ENCODE data around the gene SLX1A. TPM values are rescaled to one million over a fixed set of nuclear protein-coding genes. Genes with fewer than 3 reads are reported as not detected.
"Not testable (repeated sequence)": the region's sequence is repeated elsewhere in the genome, so short reads cannot be mapped to it uniquely, and the experiment has no call there.

SLX1A gene
- total and polyA plus RNA-seq, 2 of the 4 experiments (the other 2 are of a cell fraction): 8.4 to 35.1 TPM

GRCh38 chr16:30205541-30206236 lies 12.0 kb downstream of the SLX1A start:
- H3K18ac ChIP-seq (ENCODE audit: low read depth, low read length); CTCF ChIA-PET; H3K27me3 ChIP-seq (ENCODE audit: control insufficient read depth, insufficient read depth, low read length); H2BK20ac ChIP-seq (ENCODE audit: low read depth, low read length); H2BK120ac ChIP-seq (ENCODE audit: low read depth, low read length); H2BK5ac ChIP-seq (ENCODE audit: low read depth, low read length, poor library complexity, severe bottlenecking); H3K4ac ChIP-seq (ENCODE audit: low read depth, low read length); dilution Hi-C loops (cut with HindIII; ENCODE audit: low sequenced_read_pairs, unreplicated experiment); BruUV-seq (replicated peaks); H3K36me3 ChIP-seq (ENCODE audit: control insufficient read depth, insufficient read depth, low read length); H3K79me1 ChIP-seq (ENCODE audit: low read depth in 1 of 2, low read length in 2 of 2); H4K20me1 ChIP-seq (ENCODE audit: insufficient read depth, low read length); H3K14ac ChIP-seq (replicated peaks; ENCODE audit: low read depth, low read length); H3K9me3 ChIP-seq (ENCODE audit: control insufficient read depth, insufficient read depth, low read length); H4K5ac ChIP-seq (ENCODE audit: low read depth, low read length); H3K4me1 ChIP-seq (ENCODE audit: control insufficient read depth, insufficient read depth, low read length); H2AK5ac ChIP-seq (ENCODE audit: low read depth, low read length); H3K9ac ChIP-seq (ENCODE audit: low read depth, low read length); DNase-seq; H4K8ac ChIP-seq (ENCODE audit: low read depth in 2 of 2, low read length in 2 of 2); H2AFZ ChIP-seq (replicated peaks; ENCODE audit: low read length, poor library complexity); H2AK9ac ChIP-seq (replicated peaks; ENCODE audit: low read depth, low read length, poor library complexity); H3K27ac ChIP-seq (ENCODE audit: insufficient read depth, low read length); H3K56ac ChIP-seq (ENCODE audit: extremely low read depth, insufficient read depth, low read length); POLR2A ChIA-PET (ENCODE audit: unreplicated experiment); intact Hi-C loops (cut with micrococcal nuclease); H4K91ac ChIP-seq (ENCODE audit: insufficient read depth, low read depth, low read length); in situ Hi-C loops (cut with MboI; ENCODE audit: low sequenced_read_pairs); H2BK15ac ChIP-seq (ENCODE audit: low read depth, low read length); H3K9me1 ChIP-seq (ENCODE audit: insufficient read depth, low read length); H3K23ac ChIP-seq (ENCODE audit: low read depth, low read length): not testable (repeated sequence)
- Histone ChIP-seq H3K4me3 (ENCODE audit: insufficient read depth, low read depth, low read length) (peak overlapping the region; percentile 46), H3K4me2 (ENCODE audit: low read depth, low read length) (peak overlapping the region; percentile 65)
- ATAC-seq (ENCODE audit: low read depth): peak; percentile 67
- WGBS, 2 experiments (ENCODE audit: extremely low coverage in 2 of 2, insufficient read length in 1 of 2): no CpG with 5 or more reads among the region's 52 CpGs

- H3K27me3 ChIP-seq (ENCODE audit: control insufficient read depth, insufficient read depth, low read length); H3K9me1 ChIP-seq (ENCODE audit: insufficient read depth, low read length); H3K79me1 ChIP-seq (ENCODE audit: low read depth in 1 of 2, low read length in 2 of 2); H2BK5ac ChIP-seq (ENCODE audit: low read depth, low read length, poor library complexity, severe bottlenecking); H3K9ac ChIP-seq (ENCODE audit: low read depth, low read length); BruUV-seq (replicated peaks); H2BK20ac ChIP-seq (ENCODE audit: low read depth, low read length); CTCF ChIA-PET; H3K4me3 ChIP-seq (ENCODE audit: insufficient read depth, low read depth, low read length); intact Hi-C loops (cut with micrococcal nuclease); H2AK5ac ChIP-seq (ENCODE audit: low read depth, low read length); H3K9me3 ChIP-seq (ENCODE audit: control insufficient read depth, insufficient read depth, low read length); H3K27ac ChIP-seq (ENCODE audit: insufficient read depth, low read length); in situ Hi-C loops (cut with MboI; ENCODE audit: low sequenced_read_pairs); H3K36me3 ChIP-seq (ENCODE audit: control insufficient read depth, insufficient read depth, low read length); H2BK15ac ChIP-seq (ENCODE audit: low read depth, low read length); H4K5ac ChIP-seq (ENCODE audit: low read depth, low read length); DNase-seq; H3K14ac ChIP-seq (replicated peaks; ENCODE audit: low read depth, low read length); H2BK120ac ChIP-seq (ENCODE audit: low read depth, low read length); H4K20me1 ChIP-seq (ENCODE audit: insufficient read depth, low read length); dilution Hi-C loops (cut with HindIII; ENCODE audit: low sequenced_read_pairs, unreplicated experiment); H3K56ac ChIP-seq (ENCODE audit: extremely low read depth, insufficient read depth, low read length); H3K4me1 ChIP-seq (ENCODE audit: control insufficient read depth, insufficient read depth, low read length); H3K18ac ChIP-seq (ENCODE audit: low read depth, low read length); H4K8ac ChIP-seq (ENCODE audit: low read depth in 2 of 2, low read length in 2 of 2); H2AFZ ChIP-seq (replicated peaks; ENCODE audit: low read length, poor library complexity); H3K4ac ChIP-seq (ENCODE audit: low read depth, low read length); H3K4me2 ChIP-seq (ENCODE audit: low read depth, low read length); H2AK9ac ChIP-seq (replicated peaks; ENCODE audit: low read depth, low read length, poor library complexity); H3K23ac ChIP-seq (ENCODE audit: low read depth, low read length); H4K91ac ChIP-seq (ENCODE audit: insufficient read depth, low read depth, low read length); POLR2A ChIA-PET (ENCODE audit: unreplicated experiment): not testable (repeated sequence)
- WGBS, 2 experiments (ENCODE audit: extremely low coverage in 2 of 2, insufficient read length in 1 of 2): no CpG with 5 or more reads among the region's 33 CpGs
- peak; percentile 24 for ATAC-seq (ENCODE audit: low read depth)
Observed at GRCh38 chr16:30206252-30206651, 12.6 kb downstream of the SLX1A start.
